ENCODE measurements around the gene RAB8B.

Gene RAB8B

DNA sequence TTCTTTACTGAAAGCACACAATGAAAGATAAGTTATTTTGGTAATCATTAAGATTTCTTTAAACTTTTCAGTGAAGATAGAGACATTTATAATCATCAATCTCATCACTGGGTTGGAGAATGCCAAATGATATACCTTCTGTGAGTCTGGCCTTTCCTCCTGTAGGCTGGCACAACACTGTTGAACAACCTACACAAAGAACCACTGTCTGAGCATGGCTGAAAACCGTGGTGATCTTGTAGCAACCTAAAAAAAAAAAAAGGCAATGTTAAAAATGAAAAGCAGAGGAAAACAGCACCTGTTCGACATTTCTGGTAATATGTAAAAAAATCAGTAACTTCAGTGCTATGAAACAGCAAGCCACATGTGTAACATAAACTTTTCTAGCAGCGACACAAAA lies 33.9 kb upstream of the RAB8B start:
- TF ChIP-seq TAF1 (IDR thresholded peaks at IDR 0.05; ENCODE audit: borderline replicate concordance, insufficient read depth, low read length) (no peak), SIN3A (IDR thresholded peaks at IDR 0.05; ENCODE audit: borderline replicate concordance, insufficient read depth, low read length) (no peak), POLR2AphosphoS5 (IDR thresholded peaks at IDR 0.05; ENCODE audit: low read depth, low read length) (no peak)
- TF ChIP-seq, protein P1, sequence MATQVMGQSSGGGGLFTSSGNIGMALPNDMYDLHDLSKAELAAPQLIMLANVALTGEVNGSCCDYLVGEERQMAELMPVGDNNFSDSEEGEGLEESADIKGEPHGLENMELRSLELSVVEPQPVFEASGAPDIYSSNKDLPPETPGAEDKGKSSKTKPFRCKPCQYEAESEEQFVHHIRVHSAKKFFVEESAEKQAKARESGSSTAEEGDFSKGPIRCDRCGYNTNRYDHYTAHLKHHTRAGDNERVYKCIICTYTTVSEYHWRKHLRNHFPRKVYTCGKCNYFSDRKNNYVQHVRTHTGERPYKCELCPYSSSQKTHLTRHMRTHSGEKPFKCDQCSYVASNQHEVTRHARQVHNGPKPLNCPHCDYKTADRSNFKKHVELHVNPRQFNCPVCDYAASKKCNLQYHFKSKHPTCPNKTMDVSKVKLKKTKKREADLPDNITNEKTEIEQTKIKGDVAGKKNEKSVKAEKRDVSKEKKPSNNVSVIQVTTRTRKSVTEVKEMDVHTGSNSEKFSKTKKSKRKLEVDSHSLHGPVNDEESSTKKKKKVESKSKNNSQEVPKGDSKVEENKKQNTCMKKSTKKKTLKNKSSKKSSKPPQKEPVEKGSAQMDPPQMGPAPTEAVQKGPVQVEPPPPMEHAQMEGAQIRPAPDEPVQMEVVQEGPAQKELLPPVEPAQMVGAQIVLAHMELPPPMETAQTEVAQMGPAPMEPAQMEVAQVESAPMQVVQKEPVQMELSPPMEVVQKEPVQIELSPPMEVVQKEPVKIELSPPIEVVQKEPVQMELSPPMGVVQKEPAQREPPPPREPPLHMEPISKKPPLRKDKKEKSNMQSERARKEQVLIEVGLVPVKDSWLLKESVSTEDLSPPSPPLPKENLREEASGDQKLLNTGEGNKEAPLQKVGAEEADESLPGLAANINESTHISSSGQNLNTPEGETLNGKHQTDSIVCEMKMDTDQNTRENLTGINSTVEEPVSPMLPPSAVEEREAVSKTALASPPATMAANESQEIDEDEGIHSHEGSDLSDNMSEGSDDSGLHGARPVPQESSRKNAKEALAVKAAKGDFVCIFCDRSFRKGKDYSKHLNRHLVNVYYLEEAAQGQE (IDR thresholded peaks at IDR 0.05; ENCODE audit: insufficient read depth in 1 of 2, low read depth in 2 of 2, low read length in 2 of 2) = no peak

- TF ChIP-seq TAF1 (IDR thresholded peaks at IDR 0.05; ENCODE audit: borderline replicate concordance, insufficient read depth, low read length) = no peak
These were observed 33.2 kb upstream of the RAB8B start for GRCh38 chr15:63156086-63156710.

DNA sequence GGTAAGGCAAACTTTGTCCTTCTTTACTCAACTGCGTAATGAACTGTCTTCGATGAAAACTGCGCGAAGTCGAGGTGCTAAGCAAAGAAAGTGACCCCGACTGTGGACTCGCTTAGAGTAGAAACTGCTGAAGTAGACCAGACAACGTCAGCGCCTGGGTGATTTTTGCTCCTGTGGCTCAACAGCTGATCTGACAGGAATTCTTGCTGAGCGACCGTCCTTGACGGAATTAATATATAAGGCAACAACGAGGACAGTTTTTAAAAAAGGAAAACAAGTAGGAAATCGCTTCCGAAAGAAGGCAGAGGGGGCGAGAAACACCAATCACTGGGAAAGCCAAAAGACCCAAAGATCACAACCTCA lies 32.7 kb upstream of the RAB8B start:
- TF ChIP-seq, protein P1 (IDR thresholded peaks at IDR 0.05; ENCODE audit: insufficient read depth in 1 of 2, low read depth in 2 of 2, low read length in 2 of 2) = no peak
- no peak for TF ChIP-seq TAF1 (IDR thresholded peaks at IDR 0.05; ENCODE audit: borderline replicate concordance, insufficient read depth, low read length)
- TF ChIP-seq SIN3A (IDR thresholded peaks at IDR 0.05; ENCODE audit: borderline replicate concordance, insufficient read depth, low read length) = no peak
- TF ChIP-seq FOXP2 (optimal IDR thresholded peaks at IDR 0.05; ENCODE audit: borderline replicate concordance, extremely low read depth, extremely low read length, insufficient read depth) = no peak
- no peak for TF ChIP-seq POLR2AphosphoS5 (IDR thresholded peaks at IDR 0.05; ENCODE audit: low read depth, low read length)

- TF ChIP-seq FOXP2 (optimal IDR thresholded peaks at IDR 0.05; ENCODE audit: borderline replicate concordance, extremely low read depth, extremely low read length, insufficient read depth) = peak; percentile 93
- TF ChIP-seq POLR2AphosphoS5 (IDR thresholded peaks at IDR 0.05; ENCODE audit: low read depth, low read length) = peak; percentile 92
- peak; percentile 96 for TF ChIP-seq SIN3A (IDR thresholded peaks at IDR 0.05; ENCODE audit: borderline replicate concordance, insufficient read depth, low read length)
- TF ChIP-seq, protein P1 (IDR thresholded peaks at IDR 0.05; ENCODE audit: insufficient read depth in 1 of 2, low read depth in 2 of 2, low read length in 2 of 2) = peak in 1 of 2 experiments; percentile 72; a peak in 2 of 4 replicates
- peak; percentile 94 for TF ChIP-seq TAF1 (IDR thresholded peaks at IDR 0.05; ENCODE audit: borderline replicate concordance, insufficient read depth, low read length)
These were observed 32.1 kb upstream of the RAB8B start, which contains the start of gene RPS27L for GRCh38 chr15:63157118-63157843. TSS of gene RPS27L (minus strand) at chr15:63157477. CDS start at chr15:63157405, 72 bp downstream.

- TF ChIP-seq SIN3A (IDR thresholded peaks at IDR 0.05; ENCODE audit: borderline replicate concordance, insufficient read depth, low read length) (no peak), FOXP2 (optimal IDR thresholded peaks at IDR 0.05; ENCODE audit: borderline replicate concordance, extremely low read depth, extremely low read length, insufficient read depth) (no peak), TAF1 (IDR thresholded peaks at IDR 0.05; ENCODE audit: borderline replicate concordance, insufficient read depth, low read length) (no peak), POLR2AphosphoS5 (IDR thresholded peaks at IDR 0.05; ENCODE audit: low read depth, low read length) (no peak)
- TF ChIP-seq, protein P1 (IDR thresholded peaks at IDR 0.05; ENCODE audit: insufficient read depth in 1 of 2, low read depth in 2 of 2, low read length in 2 of 2) = no peak
These were observed 31.4 kb upstream of the RAB8B start for GRCh38 chr15:63157891-63158431.
